GM19099 (cell line): ENCODE results near the gene MFRP.

ENCODE experiments used
- POLR2A ChIP-seq: IDR thresholded peaks from 3 replicates; pipeline ENCODE4 v1.6.1; 2011; ENCODE audit warnings: low read depth; ENCODE audit not compliant: insufficient read length; ENCODE audit errors: extremely low read depth

The MFRP gene

GRCh38 chr11:119375337-119376196 lies 29.1 kb upstream of the MFRP start:
- TF ChIP-seq POLR2A = no peak

- TF ChIP-seq POLR2A = no peak
Measured at GRCh38 chr11:119374632-119375336, 28.3 kb upstream of the MFRP start.

- no peak for TF ChIP-seq POLR2A
Measured at GRCh38 chr11:119373921-119374631, 27.6 kb upstream of the MFRP start.

DNA sequence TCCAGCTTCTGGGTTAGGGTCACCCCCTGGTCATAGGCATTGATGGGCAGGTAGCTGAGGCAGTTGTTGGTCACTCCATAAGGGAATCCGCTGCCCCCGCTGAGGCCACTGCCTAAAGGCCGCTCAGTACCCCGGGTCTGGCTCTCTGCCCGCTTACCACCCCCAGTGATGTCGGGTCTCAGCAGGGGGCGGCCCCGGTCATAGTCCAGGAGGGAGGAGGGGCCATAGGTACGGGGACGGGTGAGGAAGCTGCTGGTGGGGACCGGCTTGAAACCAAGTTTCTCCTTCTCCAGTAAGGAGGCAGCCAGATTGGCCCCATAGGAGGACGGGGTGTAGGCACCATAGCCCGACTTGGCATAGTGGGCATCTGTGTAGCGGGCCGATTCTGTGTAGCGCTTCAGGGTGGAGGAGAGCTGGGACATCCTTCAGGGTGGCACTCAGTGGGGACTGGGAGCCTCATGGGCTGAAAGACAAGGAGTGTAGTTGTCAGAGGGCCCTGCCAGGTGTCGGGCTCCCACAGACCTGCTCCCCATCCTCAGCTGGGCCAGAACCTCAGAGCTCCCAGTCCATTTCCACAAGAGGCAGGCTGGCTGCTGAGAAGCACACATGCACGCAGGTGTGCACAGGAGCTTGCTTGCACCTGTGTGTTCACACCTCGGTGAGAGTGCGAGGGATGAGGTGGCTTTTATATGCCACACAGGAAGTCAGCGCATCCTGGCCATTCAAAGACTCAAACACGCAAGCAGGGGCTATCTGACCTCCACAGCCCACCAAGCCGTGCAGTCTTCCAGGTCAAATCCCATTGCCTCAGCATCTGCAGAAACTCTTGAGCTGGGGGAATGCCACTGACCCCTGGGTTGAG lies 26.8 kb upstream of the MFRP start:
- no peak for TF ChIP-seq POLR2A

- TF ChIP-seq POLR2A = no peak
Measured at GRCh38 chr11:119372260-119373058, 26.0 kb upstream of the MFRP start.

GRCh38 chr11:119371778-119372182 lies 25.3 kb upstream of the MFRP start:
- TF ChIP-seq POLR2A = no peak

DNA sequence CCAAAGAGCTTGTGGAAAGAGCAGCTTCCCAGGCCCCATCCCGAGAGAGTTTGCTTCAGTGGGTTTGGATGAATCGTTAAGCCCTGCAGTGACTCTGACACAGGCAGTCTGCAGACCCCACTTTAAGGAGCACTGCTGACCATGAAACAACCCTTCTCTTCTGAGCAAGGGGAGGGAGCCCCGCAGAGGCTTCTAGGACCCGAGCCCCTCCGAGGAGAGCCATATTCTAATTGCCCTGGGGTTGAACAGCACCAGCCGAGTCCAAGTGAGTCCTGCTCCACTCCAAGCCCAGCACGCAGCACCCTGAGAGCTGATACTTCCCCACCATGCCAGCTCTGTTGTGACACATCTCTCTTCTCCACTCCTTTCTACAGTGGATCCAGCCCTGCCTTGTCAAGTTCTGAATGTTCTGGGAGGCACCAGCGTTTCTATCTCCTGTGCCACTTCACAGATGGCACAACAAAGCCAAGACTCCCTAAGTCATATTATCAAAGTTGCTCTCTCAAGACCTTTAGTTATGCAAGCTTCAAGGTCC lies 24.6 kb upstream of the MFRP start:
- no peak for TF ChIP-seq POLR2A

GRCh38 chr11:119370486-119371046 lies 24.1 kb upstream of the MFRP start:
- TF ChIP-seq POLR2A = no peak

DNA sequence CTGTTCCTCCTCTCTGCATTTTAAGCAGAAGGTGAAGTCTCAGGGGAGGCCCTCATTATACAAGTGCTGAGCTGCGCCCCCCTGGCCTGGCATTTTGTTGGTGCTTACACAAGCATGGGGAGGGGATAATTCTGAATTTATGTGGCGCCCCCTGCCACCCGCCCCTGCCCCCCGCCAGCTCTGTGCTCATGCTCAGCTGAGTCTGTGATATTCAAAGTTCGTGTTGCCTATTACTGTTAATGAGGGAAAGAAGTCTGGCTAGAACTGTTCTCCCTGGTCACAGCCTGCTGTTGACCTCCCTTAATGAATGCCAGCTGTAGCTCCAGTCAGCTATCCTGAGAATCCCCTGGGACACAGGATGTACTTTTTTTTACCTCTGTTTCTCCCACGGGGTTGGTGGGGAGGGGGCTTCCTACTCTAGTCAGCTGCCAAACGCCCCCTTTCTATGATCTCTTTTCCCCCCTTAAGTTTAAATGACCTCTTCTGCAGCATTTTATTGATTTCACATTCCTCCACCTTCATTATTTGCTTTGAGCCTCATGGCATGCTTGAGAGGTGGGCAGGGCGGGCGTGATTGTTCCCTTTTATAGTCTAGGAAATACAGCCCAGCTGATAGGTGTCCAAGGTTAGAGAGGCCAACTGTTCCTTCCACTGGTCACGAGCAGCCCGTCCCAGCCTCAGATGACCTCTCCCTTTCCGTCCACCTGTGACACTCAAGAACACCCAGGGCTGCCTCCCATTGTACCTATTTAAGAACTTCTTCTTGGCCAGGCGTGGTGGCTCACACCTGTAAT lies 22.8 kb upstream of the MFRP start:
- no peak for TF ChIP-seq POLR2A

DNA sequence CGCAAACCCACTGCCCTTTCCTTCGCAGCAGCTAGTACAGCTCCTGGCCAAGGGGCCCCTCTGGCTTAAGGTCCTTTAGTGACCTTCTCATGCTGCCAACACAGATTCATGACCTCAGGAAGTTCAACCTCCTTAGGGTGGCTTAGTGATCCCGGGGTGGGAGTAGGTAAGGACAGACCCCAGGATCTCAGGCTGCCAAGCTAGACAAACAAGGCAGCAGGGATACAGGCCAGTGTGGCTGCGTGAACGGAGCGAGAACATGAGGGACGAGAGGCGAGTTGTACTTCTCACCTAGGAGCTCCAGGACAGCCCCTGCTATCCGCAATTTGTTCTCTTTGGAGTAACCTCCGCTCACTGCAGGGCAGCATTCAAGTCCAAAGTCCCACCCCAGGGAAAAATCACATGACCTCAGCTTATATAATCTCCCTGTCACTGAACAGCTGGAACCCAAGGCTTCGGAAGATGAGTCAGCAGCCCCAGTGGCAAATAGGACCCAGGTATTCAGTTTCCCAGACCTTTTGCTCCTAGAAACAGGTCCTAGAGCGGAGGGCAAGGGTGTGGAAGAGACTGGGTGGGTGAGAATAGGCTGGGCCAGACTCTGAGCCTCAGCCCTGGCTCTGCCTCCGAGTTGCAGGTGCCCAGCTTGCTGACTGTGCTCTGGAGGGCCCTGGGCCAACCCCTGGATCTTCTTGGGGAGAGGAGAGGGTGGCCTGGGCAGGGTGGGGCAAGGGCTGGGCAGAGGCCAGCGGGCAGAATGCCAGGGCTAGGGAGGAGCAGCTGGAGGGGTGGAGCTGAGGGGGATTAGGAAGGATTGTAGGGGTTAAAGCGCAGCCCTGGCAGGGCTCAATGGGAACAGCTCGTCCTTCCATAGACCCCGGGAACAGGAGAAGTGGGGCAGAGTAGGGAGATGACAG lies 21.9 kb upstream of the MFRP start:
- TF ChIP-seq POLR2A = no peak

DNA sequence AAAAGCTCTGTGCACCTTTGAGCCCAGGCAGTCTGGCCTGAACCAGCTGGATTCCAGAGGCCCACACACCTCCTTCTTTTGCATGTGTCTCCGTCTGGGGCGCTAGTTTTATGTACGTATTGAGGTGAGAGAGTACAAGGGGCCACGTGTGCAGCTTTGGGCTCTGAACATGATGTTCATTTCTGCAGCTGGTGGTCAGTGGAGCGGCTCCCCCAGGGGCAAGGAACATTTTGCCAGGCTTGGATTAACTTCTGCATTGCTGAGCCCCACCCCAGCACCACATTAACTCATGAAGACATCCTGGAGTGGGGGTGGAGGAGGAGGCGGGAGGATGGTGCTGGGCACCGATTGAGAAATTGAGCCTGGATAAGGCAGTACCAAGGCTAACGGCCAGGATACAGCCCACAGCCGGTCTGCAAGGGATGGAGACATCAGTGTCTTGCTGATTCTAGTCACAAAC lies 21.2 kb upstream of the MFRP start:
- TF ChIP-seq POLR2A = no peak

GRCh38 chr11:119366690-119367620 lies 20.4 kb upstream of the MFRP start:
- no peak for TF ChIP-seq POLR2A
